ENCODE data around the gene RNF149.

Gene RNF149

DNA sequence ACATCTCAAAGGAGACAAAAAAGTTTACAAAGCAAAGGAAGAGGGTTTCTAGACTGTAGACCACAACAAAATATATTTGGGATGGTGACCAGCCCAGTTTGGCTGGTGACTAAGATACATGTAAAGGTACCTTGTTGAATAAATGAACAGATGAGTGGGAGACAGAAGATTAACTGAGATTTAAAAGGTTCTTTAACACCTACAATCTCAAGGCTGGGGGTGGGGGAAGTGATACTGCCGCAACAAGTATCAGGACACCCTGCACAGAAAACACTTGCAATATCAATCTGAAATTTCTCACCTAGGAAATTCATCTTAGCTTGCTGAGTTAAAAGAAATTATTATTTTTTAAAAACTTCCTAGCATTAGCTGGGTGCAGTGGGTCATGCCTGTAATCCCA, 8.3 kb downstream of the RNF149 start:
- Histone ChIP-seq H3K36me3 (ENCODE audit: insufficient read depth) (no peaks in the 10 kb centered on the region), H2AFZ (ENCODE audit: low read depth) (no peak overlapping the region), H3K27me3 (ENCODE audit: insufficient read depth, low read depth) (no peaks in the 10 kb centered on the region), H3K27ac (no peak overlapping the region), H3K4me2 (no peak overlapping the region), H3K4me3 (IDR thresholded peaks at IDR 0.05; ENCODE audit: insufficient read depth, low read depth, low read length) (no peak overlapping the region), H4K20me1 (ENCODE audit: insufficient read depth) (peaks cover 4% of the 10 kb centered on the region; the same call in 1 of the 2 replicates), H3K79me2 (ENCODE audit: insufficient read depth, low read depth) (peaks cover 68% of the 10 kb centered on the region), H3K4me1 (ENCODE audit: low read depth, poor library complexity, severe bottlenecking) (peaks cover 11% of the 10 kb centered on the region), H3K9ac (no peak overlapping the region)
- TF ChIP-seq CTCF (conservative IDR thresholded peaks at IDR 0.05; ENCODE audit: low read depth, low read length): no peak

GRCh38 chr2:101299604-101300003, 8.9 kb downstream of the RNF149 start:
- no peaks in the 10 kb centered on the region for H3K27me3 ChIP-seq (ENCODE audit: insufficient read depth, low read depth)
- no peak for TF ChIP-seq CTCF (conservative IDR thresholded peaks at IDR 0.05; ENCODE audit: low read depth, low read length)
- H3K9ac ChIP-seq: no peak overlapping the region
- H3K4me1 ChIP-seq (ENCODE audit: low read depth, poor library complexity, severe bottlenecking): peaks cover 9% of the 10 kb centered on the region
- H2AFZ ChIP-seq (ENCODE audit: low read depth): no peak overlapping the region
- no peak overlapping the region for H3K27ac ChIP-seq
- H3K36me3 ChIP-seq (ENCODE audit: insufficient read depth): no peaks in the 10 kb centered on the region
- no peak overlapping the region for H3K4me2 ChIP-seq
- H3K79me2 ChIP-seq (ENCODE audit: insufficient read depth, low read depth): peaks cover 62% of the 10 kb centered on the region; the same call in 1 of the 2 replicates
- no peak overlapping the region for H3K4me3 ChIP-seq (IDR thresholded peaks at IDR 0.05; ENCODE audit: insufficient read depth, low read depth, low read length)
- H4K20me1 ChIP-seq (ENCODE audit: insufficient read depth): peaks cover 4% of the 10 kb centered on the region; the same call in 1 of the 2 replicates

GRCh38 chr2:101297383-101297782, 11.1 kb downstream of the RNF149 start:
- Histone ChIP-seq H3K4me1 (ENCODE audit: low read depth, poor library complexity, severe bottlenecking) (no peaks in the 10 kb centered on the region), H3K79me2 (ENCODE audit: insufficient read depth, low read depth) (peaks cover 40% of the 10 kb centered on the region; the same call in 1 of the 2 replicates), H3K9ac (no peak overlapping the region), H3K36me3 (ENCODE audit: insufficient read depth) (no peaks in the 10 kb centered on the region), H2AFZ (ENCODE audit: low read depth) (no peak overlapping the region), H3K4me2 (no peak overlapping the region), H3K27ac (no peak overlapping the region), H4K20me1 (ENCODE audit: insufficient read depth) (peaks cover 4% of the 10 kb centered on the region; the same call in 1 of the 2 replicates), H3K27me3 (ENCODE audit: insufficient read depth, low read depth) (no peaks in the 10 kb centered on the region), H3K4me3 (IDR thresholded peaks at IDR 0.05; ENCODE audit: insufficient read depth, low read depth, low read length) (no peak overlapping the region)
- no peak for TF ChIP-seq CTCF (conservative IDR thresholded peaks at IDR 0.05; ENCODE audit: low read depth, low read length)

DNA sequence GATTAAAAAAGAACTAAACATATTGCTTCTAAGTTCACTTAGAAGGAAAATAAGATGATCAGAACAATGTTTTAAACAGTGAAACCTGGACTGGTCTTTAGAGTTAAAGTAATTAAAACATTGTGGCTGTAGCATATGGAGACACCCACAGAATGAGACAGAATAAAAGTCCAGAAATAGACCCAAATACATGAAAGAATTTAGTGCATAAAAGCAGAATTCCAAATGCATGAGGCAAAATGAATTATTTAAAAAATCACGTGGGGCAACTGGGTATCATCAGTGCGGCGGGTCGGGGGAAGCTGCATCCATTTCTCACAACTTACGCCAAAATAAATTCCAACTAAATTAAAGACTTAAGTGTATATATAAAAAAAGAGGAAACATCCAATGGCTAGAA, 12.1 kb downstream of the RNF149 start:
- Histone ChIP-seq H3K4me1 (ENCODE audit: low read depth, poor library complexity, severe bottlenecking) (no peaks in the 10 kb centered on the region), H3K9ac (no peak overlapping the region), H3K36me3 (ENCODE audit: insufficient read depth) (no peaks in the 10 kb centered on the region), H3K27me3 (ENCODE audit: insufficient read depth, low read depth) (no peaks in the 10 kb centered on the region), H3K79me2 (ENCODE audit: insufficient read depth, low read depth) (peaks cover 39% of the 10 kb centered on the region; the same call in 1 of the 2 replicates), H2AFZ (ENCODE audit: low read depth) (no peak overlapping the region), H3K4me3 (IDR thresholded peaks at IDR 0.05; ENCODE audit: insufficient read depth, low read depth, low read length) (no peak overlapping the region), H3K4me2 (no peak overlapping the region), H4K20me1 (ENCODE audit: insufficient read depth) (peaks cover 4% of the 10 kb centered on the region; the same call in 1 of the 2 replicates), H3K27ac (no peak overlapping the region)
- no peak for TF ChIP-seq CTCF (conservative IDR thresholded peaks at IDR 0.05; ENCODE audit: low read depth, low read length)
